ENCODE data around the gene NAALADL2. TPM values are rescaled to one million over a fixed set of nuclear protein-coding genes. Genes with fewer than 3 reads are reported as not detected.
"Not testable (repeated sequence)": the region's sequence is repeated elsewhere in the genome, so short reads cannot be mapped to it uniquely, and the experiment has no call there.

NAALADL2 gene
- total RNA-seq, 1 experiment from 2014 or later, result 4.8 TPM

GRCh38 chr3:175477651-175478224 lies 618.6 kb downstream of the NAALADL2 start:
- no peak for DNase-seq (ENCODE audit: low read depth)

DNA sequence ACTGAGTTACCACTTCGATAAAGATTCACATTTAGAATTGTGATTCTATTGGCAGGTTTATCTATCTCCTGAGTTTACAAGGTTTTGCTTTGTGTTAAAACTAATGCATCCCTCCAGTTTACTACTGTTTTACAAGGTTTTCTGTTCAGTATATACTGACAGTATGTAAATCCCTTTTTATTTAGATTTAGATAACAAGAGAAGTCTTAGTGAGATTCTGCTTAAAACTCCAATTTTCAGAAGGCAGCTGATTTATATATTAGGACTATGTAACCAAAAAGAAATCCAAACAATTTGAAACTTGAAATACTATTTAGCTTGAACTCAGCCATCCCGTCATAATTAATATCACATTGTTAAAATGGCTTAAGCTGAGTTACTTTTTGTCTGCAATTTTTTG lies 619.2 kb downstream of the NAALADL2 start:
- no peak for DNase-seq (ENCODE audit: low read depth)

GRCh38 chr3:175479175-175479574 lies 620.0 kb downstream of the NAALADL2 start:
- no peak for DNase-seq (ENCODE audit: low read depth)

- DNase-seq (ENCODE audit: low read depth), result no peak
These were observed 620.7 kb downstream of the NAALADL2 start for GRCh38 chr3:175479800-175480199.

- no peak for DNase-seq (ENCODE audit: low read depth)
These were observed 625.5 kb downstream of the NAALADL2 start for GRCh38 chr3:175484666-175485065.

GRCh38 chr3:175485436-175485835 lies 626.3 kb downstream of the NAALADL2 start:
- DNase-seq (ENCODE audit: low read depth), result no peak

DNA sequence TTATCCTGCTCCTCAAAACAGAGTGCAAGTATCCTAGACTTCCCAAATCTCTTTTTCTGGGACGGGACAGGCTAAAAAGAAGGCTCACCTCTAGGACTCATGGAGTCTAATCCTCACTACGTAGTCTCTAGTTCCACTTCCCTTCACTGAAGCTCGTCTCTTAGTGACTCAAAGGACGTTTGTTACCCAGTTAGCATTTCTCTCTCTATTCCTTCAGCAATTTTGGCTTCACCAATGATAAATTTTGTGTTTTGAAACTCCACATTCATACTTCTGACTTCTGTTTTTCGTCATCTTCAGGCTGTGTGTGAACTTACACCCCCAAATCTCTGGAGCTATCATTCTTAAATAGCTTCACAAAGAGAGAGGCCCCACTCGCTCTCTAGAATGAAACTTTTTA lies 627.1 kb downstream of the NAALADL2 start:
- no peak for DNase-seq (ENCODE audit: low read depth)

GRCh38 chr3:175489406-175489805 lies 630.3 kb downstream of the NAALADL2 start:
- DNase-seq (ENCODE audit: low read depth), result no peak

DNA sequence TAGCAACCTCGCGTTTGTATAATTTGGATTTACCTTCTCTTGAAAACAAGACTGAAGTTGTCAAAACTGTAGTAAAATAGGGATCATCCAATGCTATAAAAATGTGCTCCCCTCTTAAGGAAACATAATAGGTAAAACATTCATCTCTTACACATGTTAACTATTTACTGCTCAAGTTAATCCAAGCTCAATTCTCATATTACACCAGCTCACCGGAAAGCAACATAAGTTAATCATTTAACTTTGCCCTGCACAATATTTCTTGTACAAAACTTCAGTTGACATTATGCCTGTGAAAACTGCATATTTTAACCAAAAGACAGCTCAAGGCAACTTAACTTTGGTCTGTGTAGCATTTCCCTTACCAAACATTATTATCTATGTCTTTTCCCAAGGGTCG lies 634.2 kb downstream of the NAALADL2 start:
- DNase-seq (ENCODE audit: low read depth), result no peak

- no peak for DNase-seq (ENCODE audit: low read depth)
These were observed 636.2 kb downstream of the NAALADL2 start for GRCh38 chr3:175495331-175495730.

DNA sequence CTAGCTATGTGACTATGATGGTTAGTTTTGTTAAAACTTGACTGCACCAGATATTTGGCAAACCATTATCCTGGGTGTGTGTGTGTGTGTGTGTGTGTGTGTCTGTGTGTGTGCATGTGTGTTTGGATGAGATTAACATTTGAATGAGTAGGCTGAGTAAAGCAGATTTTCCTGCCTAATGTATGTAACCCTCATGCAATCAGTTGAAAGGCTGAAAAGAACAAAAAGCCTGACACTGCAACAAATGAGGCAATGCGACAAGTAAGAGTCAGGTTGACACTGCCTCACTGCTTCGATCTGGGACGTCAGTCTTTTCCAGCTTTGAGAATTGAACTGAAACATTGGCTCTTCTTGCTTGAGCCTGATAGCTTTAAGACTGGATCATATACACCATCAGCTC lies 643.0 kb downstream of the NAALADL2 start:
- no peak for DNase-seq (ENCODE audit: low read depth)

DNA sequence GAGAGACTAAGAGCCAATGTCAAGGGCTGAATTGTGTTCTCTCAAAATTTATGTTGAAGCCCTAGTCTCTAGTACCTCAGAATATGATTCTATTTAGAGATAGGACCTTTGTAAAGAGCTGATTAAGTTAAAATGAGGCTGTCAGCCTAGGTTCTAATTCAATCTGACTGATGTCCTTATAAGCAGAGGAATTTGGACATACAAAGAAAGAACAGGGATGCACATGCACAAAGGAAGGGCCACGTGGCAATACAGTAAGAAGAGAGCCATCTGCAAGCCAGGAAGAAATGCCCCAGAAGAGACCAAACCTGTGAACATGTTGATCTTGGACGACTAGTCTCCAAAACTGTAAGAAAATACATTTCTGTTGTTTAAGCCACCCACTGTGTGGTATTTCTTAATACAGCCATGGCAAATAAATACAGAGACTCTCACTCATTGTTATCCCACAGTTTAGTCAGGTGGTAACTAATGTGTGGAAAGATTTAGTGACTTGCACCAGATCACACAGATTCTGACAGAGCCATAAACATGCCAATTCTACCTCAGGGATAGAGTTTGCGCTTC lies 652.2 kb downstream of the NAALADL2 start:
- no peak for DNase-seq (ENCODE audit: low read depth)

DNA sequence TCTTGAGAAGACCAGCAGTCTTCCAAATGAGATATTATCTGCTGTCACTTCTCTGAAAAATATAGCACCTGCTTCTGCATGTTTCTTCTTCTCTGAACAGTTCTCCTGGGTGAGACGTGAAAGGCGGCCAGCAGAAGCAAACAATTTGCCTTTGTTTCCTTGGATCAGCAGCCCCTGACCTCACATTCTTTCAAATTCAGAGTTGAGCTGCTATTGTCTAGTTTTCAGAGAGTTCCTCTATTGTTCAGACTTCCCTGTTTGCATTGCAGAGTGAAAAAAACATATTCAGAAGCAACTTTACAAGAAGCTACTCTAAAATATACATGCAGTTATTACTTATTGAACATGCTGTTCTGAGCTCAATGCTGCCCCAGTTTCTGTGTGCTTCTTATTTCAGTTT lies 653.6 kb downstream of the NAALADL2 start:
- DNase-seq (ENCODE audit: low read depth), result no peak

DNA sequence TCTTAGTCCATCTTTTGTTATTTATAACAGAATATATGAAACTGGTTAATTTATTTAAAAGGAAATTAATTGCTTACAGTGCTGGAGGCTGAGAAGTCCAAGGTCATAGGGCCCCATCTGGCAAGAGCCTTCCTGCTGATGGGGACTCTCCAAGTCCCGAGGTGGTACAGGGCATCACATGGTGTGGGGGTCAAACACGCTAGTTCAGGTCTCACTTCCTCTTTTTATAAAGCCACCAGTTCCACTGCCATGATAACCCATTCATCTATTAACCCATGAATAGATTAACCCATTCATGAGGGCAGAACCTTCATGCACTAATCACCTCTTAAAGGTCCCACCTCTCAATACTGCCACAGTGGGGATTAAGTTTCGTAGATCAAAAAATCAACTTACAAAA lies 659.3 kb downstream of the NAALADL2 start:
- no peak for DNase-seq (ENCODE audit: low read depth)

- no peak for DNase-seq (ENCODE audit: low read depth)
These were observed 662.3 kb downstream of the NAALADL2 start for GRCh38 chr3:175521406-175521805.

DNA sequence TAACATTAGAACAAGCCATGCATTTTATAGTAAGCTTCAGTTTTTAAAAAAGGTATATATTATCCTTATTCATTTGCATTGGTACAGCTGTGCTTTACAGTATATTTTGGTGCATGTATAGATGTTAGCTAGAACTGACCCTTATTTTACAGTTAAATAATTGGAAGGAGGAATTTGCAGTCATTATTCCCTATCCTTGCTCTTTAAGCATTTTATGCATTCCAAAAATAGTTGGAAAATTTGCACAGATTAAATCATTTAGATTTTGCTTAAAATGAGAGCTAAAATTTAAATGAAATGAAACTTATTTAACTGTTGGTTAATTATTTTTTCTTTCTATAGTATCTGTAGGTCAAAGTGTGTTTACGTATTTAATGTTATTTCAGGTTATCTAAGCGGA lies 667.1 kb downstream of the NAALADL2 start:
- DNase-seq (ENCODE audit: low read depth), result no peak

DNA sequence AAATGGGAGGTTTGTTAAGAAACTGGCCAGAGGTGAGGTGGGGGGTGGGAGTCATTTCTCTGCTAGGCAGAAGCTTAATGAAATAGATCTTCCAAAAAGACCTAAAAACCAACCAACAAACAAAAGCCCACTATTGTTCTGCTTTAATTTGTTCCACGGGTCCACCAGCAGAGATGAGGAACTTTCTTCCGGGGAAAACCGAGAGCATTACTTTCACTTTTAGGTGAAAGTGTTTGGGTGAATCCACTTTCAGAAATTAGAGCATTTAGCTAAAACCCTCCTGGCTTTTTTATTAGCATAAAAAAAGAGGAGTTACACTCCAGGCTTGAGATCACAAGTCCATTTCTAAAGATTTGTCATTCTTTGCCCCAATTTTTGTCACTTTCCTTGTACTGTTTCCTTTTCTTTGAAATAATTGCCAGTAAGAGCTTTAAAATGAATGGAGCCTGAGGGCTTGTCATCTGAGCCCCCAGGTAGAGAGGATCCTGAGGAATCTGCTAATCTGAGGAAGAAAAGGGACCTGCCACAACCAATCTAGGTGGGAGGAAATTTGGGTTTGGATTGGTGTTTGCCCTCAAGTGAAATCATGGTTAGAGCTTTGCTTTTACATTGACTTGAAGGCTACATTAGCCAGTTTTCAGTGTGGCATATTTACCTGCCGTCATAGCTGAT lies 667.6 kb downstream of the NAALADL2 start:
- peak; percentile 17 for DNase-seq (ENCODE audit: low read depth)

DNA sequence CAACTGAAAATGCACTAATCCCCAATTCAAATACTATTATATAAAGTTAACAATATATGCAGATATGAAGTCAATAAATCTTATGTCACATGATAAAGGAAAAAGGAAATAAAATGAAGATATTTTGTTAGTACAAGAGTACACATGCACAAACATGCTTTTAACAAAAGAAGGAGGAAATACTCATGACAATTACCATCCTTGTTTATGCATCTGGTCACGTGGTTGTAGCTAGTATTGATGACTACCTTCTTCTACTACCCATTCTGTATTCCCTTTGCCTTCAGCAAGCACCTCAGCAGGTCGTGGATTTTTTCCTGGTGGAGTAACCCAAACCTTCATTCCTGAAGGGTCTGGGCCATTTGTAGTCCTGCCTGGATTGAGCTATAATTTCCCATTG lies 669.6 kb downstream of the NAALADL2 start:
- not testable (repeated sequence) for DNase-seq (ENCODE audit: low read depth)

GRCh38 chr3:175535351-175535750 lies 676.2 kb downstream of the NAALADL2 start:
- no peak for DNase-seq (ENCODE audit: low read depth)

GRCh38 chr3:175546115-175546514 lies 687.0 kb downstream of the NAALADL2 start:
- no peak for DNase-seq (ENCODE audit: low read depth)

DNA sequence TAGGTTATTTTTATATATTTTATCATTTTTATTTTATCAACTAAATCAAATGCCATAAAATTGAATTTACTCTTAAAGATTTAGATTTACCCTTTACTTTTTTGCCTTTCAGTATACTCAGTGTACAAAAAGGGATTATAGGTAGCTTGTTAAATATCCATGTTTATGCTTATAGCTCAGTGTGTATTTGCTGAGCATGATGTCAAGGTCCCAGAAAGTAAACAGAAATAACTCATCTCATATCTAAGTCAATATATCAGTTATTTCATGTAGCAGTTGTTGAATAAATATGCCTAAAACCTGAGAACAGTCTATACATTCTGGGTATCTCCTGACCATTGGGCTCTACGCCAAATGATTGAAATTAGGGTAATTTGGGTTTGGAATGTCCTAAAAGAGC lies 693.8 kb downstream of the NAALADL2 start:
- no peak for DNase-seq (ENCODE audit: low read depth)

DNA sequence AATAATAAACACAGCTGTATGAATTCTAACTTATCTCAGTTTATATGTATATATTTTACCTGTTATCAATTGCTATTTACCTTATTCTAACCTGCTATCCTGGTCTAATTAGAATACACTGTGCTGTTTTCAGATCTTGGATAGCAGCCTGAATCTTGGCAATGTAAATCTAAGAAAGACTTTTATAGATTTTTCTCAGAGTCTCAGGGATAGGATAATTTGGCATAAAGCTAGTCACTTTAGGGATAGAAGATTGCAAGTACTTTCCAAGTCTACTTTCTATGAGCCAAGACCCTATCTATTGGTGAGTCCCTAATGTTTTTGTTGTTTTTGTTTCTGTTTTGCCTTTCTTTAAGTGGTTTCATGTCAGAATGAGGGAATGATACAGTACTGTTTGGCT lies 695.7 kb downstream of the NAALADL2 start:
- DNase-seq (ENCODE audit: low read depth), result no peak

- DNase-seq (ENCODE audit: low read depth), result peak; percentile 5
These were observed 699.1 kb downstream of the NAALADL2 start for GRCh38 chr3:175558261-175558660.

Data from LHCN-M2 (cell line).